HG02623 (cell line): ENCODE data around the gene SLC16A10.
"Not testable (repeated sequence)": the region's sequence is repeated elsewhere in the genome, so short reads cannot be mapped to it uniquely, and the experiment has no call there.

Experiments used
- ATAC-seq: cut with Tn5 transposase; IDR thresholded peaks from one replicate; pipeline ENCODE4 v1.9.1; 2021; ENCODE audit warnings: moderate library complexity; ENCODE audit not compliant: unreplicated experiment

SLC16A10 gene

GRCh38 chr6:111086685-111087084 is 618 bp upstream of the SLC16A10 start:
- ATAC-seq: no peak

- peak; percentile 11 for ATAC-seq
Observed at GRCh38 chr6:111087871-111088667, 766 bp downstream of the SLC16A10 start.

GRCh38 chr6:111088668-111089003 is 1.3 kb downstream of the SLC16A10 start:
- no peak for ATAC-seq

GRCh38 chr6:111090766-111091165 is 3.5 kb downstream of the SLC16A10 start:
- ATAC-seq: no peak

GRCh38 chr6:111091987-111092386 is 4.7 kb downstream of the SLC16A10 start:
- no peak for ATAC-seq

GRCh38 chr6:111095488-111095887 is 8.2 kb downstream of the SLC16A10 start:
- ATAC-seq: not testable (repeated sequence)

GRCh38 chr6:111096246-111096645 is 8.9 kb downstream of the SLC16A10 start:
- ATAC-seq: no peak

- ATAC-seq: no peak
Observed at GRCh38 chr6:111098597-111098996, 11.3 kb downstream of the SLC16A10 start.

- ATAC-seq: no peak
Observed at GRCh38 chr6:111101987-111102386, 14.7 kb downstream of the SLC16A10 start.

- ATAC-seq: no peak
Observed at GRCh38 chr6:111105578-111105977, 18.3 kb downstream of the SLC16A10 start.

- ATAC-seq: no peak
Observed at GRCh38 chr6:111107589-111107988, 20.3 kb downstream of the SLC16A10 start.

GRCh38 chr6:111110036-111110435 is 22.7 kb downstream of the SLC16A10 start:
- ATAC-seq: no peak

- ATAC-seq: no peak
Observed at GRCh38 chr6:111113336-111114086, 26.2 kb downstream of the SLC16A10 start.

GRCh38 chr6:111114087-111114443 is 26.8 kb downstream of the SLC16A10 start:
- ATAC-seq: no peak

GRCh38 chr6:111114482-111114881 is 27.2 kb downstream of the SLC16A10 start:
- ATAC-seq: no peak

- no peak for ATAC-seq
Observed at GRCh38 chr6:111118826-111119225, 31.5 kb downstream of the SLC16A10 start.

- ATAC-seq: no peak
Observed at GRCh38 chr6:111119571-111120329, 32.4 kb downstream of the SLC16A10 start.

GRCh38 chr6:111121789-111122350 is 34.6 kb downstream of the SLC16A10 start:
- ATAC-seq: no peak

- no peak for ATAC-seq
Observed at GRCh38 chr6:111122458-111123286, 35.4 kb downstream of the SLC16A10 start.

GRCh38 chr6:111124406-111124805 is 37.1 kb downstream of the SLC16A10 start:
- ATAC-seq: no peak
